ENCODE measurements around the gene CYP4F8. TPM values are rescaled to one million over a fixed set of nuclear protein-coding genes. Genes with fewer than 3 reads are reported as not detected.
A peak's percentile ranks its signal among the peaks of the same experiment; 100 is the strongest.

CYP4F8 gene
- total RNA-seq = not detected

GRCh38 chr19:15614507-15615379, at the start of gene CYP4F8:
Gene CYP4F8 (plus strand): TSS chr19:15615218. CDS start chr19:15615617, 399 bp downstream.
- Histone ChIP-seq H3K27me3 (peaks cover 0 to 41% (median 0%) of the 10 kb centered on the region in 4 donors), H3K27ac (replicated peaks in 1 of 4) (no peak within 1 kb of the TSS), H3K36me3 (no peaks in the 10 kb centered on the region), H3K4me3 (no peak within 1 kb of the TSS), H3K9me3 (no peaks in the 10 kb centered on the region), H3K4me1 (no peaks in the 10 kb centered on the region)
- WGBS = 39% methylated on average over 5 of the region's 8 CpGs
- TF ChIP-seq CTCF (IDR thresholded peaks at IDR 0.05) (no peak), EP300 (IDR thresholded peaks at IDR 0.05) (no peak), POLR2A (IDR thresholded peaks at IDR 0.05; ENCODE audit: low read depth) (no peak), POLR2AphosphoS5 (IDR thresholded peaks at IDR 0.05) (no peak)
- intact Hi-C loops (cut with DNase I) = no loop called here
- peak; percentile 87 for DNase-seq (ENCODE audit: extremely low spot score)

- WGBS = 81% methylated on average over 3 of the region's 3 CpGs
- no peak for DNase-seq (ENCODE audit: extremely low spot score)
- TF ChIP-seq POLR2AphosphoS5 (IDR thresholded peaks at IDR 0.05) (no peak), POLR2A (IDR thresholded peaks at IDR 0.05; ENCODE audit: low read depth) (no peak), EP300 (IDR thresholded peaks at IDR 0.05) (no peak), CTCF (IDR thresholded peaks at IDR 0.05) (no peak)
- no peaks in the 10 kb centered on the region for H3K4me1 ChIP-seq
- no peaks in the 10 kb centered on the region for H3K36me3 ChIP-seq
- H3K4me3 ChIP-seq = no peak overlapping the region
- intact Hi-C loops (cut with DNase I) = no loop called here
- no peaks in the 10 kb centered on the region for H3K9me3 ChIP-seq
- peaks cover 0 to 55% (median 0%) of the 10 kb centered on the region in 4 donors for H3K27me3 ChIP-seq
- H3K27ac ChIP-seq (replicated peaks in 1 of 4) = no peak overlapping the region
These were observed 44.6 kb upstream of the CYP4F8 start for GRCh38 chr19:15570420-15570819.

- intact Hi-C loops (cut with DNase I) = no loop called here
These were observed 39.6 kb upstream of the CYP4F8 start for GRCh38 chr19:15575406-15575805.

GRCh38 chr19:15576526-15577156, 38.4 kb upstream of the CYP4F8 start:
- Histone ChIP-seq H3K27ac (replicated peaks in 1 of 4) (no peak overlapping the region), H3K36me3 (no peaks in the 10 kb centered on the region), H3K4me3 (no peak overlapping the region), H3K27me3 (peaks cover 0 to 44% (median 0%) of the 10 kb centered on the region in 4 donors), H3K9me3 (no peaks in the 10 kb centered on the region), H3K4me1 (no peaks in the 10 kb centered on the region)
- TF ChIP-seq POLR2AphosphoS5 (IDR thresholded peaks at IDR 0.05) = no peak
- TF ChIP-seq POLR2A (IDR thresholded peaks at IDR 0.05; ENCODE audit: low read depth) = no peak
- no peak for TF ChIP-seq EP300 (IDR thresholded peaks at IDR 0.05)
- TF ChIP-seq CTCF (IDR thresholded peaks at IDR 0.05) = no peak
- intact Hi-C loops (cut with DNase I) = no loop called here
- no peak for DNase-seq (ENCODE audit: extremely low spot score)
- 67% methylated on average over 8 of the region's 12 CpGs for WGBS

More at GRCh38 chr19:15575406-15575805, 39.6 kb upstream of the CYP4F8 start:
- no peaks in the 10 kb centered on the region for H3K4me1 ChIP-seq
- H3K27ac ChIP-seq (replicated peaks in 1 of 4) = no peak overlapping the region
- H3K27me3 ChIP-seq = peaks cover 0 to 43% (median 0%) of the 10 kb centered on the region in 4 donors
- H3K4me3 ChIP-seq = no peak overlapping the region
- DNase-seq (ENCODE audit: extremely low spot score) = no peak
- WGBS = 75% methylated on average over 1 of the region's 6 CpGs
- no peaks in the 10 kb centered on the region for H3K9me3 ChIP-seq
- H3K36me3 ChIP-seq = no peaks in the 10 kb centered on the region
- TF ChIP-seq EP300 (IDR thresholded peaks at IDR 0.05) (no peak), POLR2A (IDR thresholded peaks at IDR 0.05; ENCODE audit: low read depth) (no peak), CTCF (IDR thresholded peaks at IDR 0.05) (no peak), POLR2AphosphoS5 (IDR thresholded peaks at IDR 0.05) (no peak)

Data from esophagus muscularis mucosa (tissue), 4 donors.